Astrocyte (in vitro differentiated cells and primary cell): ENCODE results near the gene BRF1. TPM values are rescaled to one million over a fixed set of nuclear protein-coding genes. Genes with fewer than 3 reads are reported as not detected.
A peak's percentile ranks its signal among the peaks of the same experiment; 100 is the strongest.
"Not testable (repeated sequence)": the region's sequence is repeated elsewhere in the genome, so short reads cannot be mapped to it uniquely, and the experiment has no call there.

Experiments
- DNase-seq: peaks from one replicate; pipeline ENCODE4 v3.0.0-alpha.2; 2010; ENCODE audit warnings: low read depth
- FAIRE-seq: peaks from 2 replicates; lab custom pipeline; 2011; peaks lifted over from hg19 to GRCh38; lab: Jason Lieb, UNC
- H2AFZ ChIP-seq: 2 replicates; pipeline ENCODE4 v1.6.0; 2012; ENCODE audit warnings: low read depth, low read length, inconsistent platforms
- H3K27ac ChIP-seq: 2 replicates; pipeline ENCODE4 v1.5.1; 2011; ENCODE audit warnings: low read depth, low read length, inconsistent platforms
- H3K27me3 ChIP-seq: 2 replicates; pipeline ENCODE4 v1.6.0; 2011; ENCODE audit warnings: low read length, inconsistent platforms; ENCODE audit not compliant: insufficient read depth
- H3K36me3 ChIP-seq: 2 replicates; pipeline ENCODE4 v1.5.1; 2011; ENCODE audit warnings: low read length, inconsistent platforms; ENCODE audit not compliant: insufficient read depth
- H3K4me1 ChIP-seq: 2 replicates; pipeline ENCODE4 v1.5.1; 2011; ENCODE audit warnings: low read length, inconsistent platforms; ENCODE audit not compliant: insufficient read depth
- H3K4me2 ChIP-seq: 2 replicates; pipeline ENCODE4 v1.6.0; 2012; ENCODE audit warnings: low read length, inconsistent platforms
- H3K4me3 ChIP-seq: 2 replicates; pipeline ENCODE4 v1.5.1; 2011; ENCODE audit warnings: low read depth, mild to moderate bottlenecking, low read length, inconsistent platforms; ENCODE audit not compliant: insufficient read depth
- H3K79me2 ChIP-seq: 2 replicates; pipeline ENCODE4 v1.6.0; 2012; ENCODE audit warnings: mild to moderate bottlenecking, low read length, inconsistent platforms; ENCODE audit not compliant: insufficient read depth
- H3K9ac ChIP-seq: 2 replicates; pipeline ENCODE4 v1.6.0; 2012; ENCODE audit warnings: mild to moderate bottlenecking, low read length, inconsistent platforms
- H3K9me3 ChIP-seq: 2 replicates; pipeline ENCODE4 v1.5.1; 2012; ENCODE audit warnings: low read depth, mild to moderate bottlenecking, low read length, inconsistent platforms; ENCODE audit not compliant: insufficient read depth
- H4K20me1 ChIP-seq: 2 replicates; pipeline ENCODE4 v1.6.0; 2012; ENCODE audit warnings: low read length, inconsistent platforms; ENCODE audit not compliant: insufficient read depth
- H3K27ac Mint-ChIP-seq: one replicate; pipeline ENCODE4 v1.8.0; 2021; ENCODE audit warnings: mild to moderate bottlenecking, mixed read lengths; ENCODE audit not compliant: unreplicated experiment
- H3K27me3 Mint-ChIP-seq: one replicate; pipeline ENCODE4 v1.8.0; 2021; ENCODE audit warnings: low read depth, mixed read lengths; ENCODE audit not compliant: unreplicated experiment
- H3K36me3 Mint-ChIP-seq: one replicate; pipeline ENCODE4 v1.8.0; 2021; ENCODE audit warnings: low read depth, mixed read lengths; ENCODE audit not compliant: unreplicated experiment
- H3K4me1 Mint-ChIP-seq: one replicate; pipeline ENCODE4 v1.8.0; 2021; ENCODE audit warnings: low read depth, mixed read lengths; ENCODE audit not compliant: unreplicated experiment
- H3K4me3 Mint-ChIP-seq: one replicate; pipeline ENCODE4 v1.8.0; 2021; ENCODE audit warnings: mild to moderate bottlenecking, moderate library complexity, mixed read lengths; ENCODE audit not compliant: unreplicated experiment
- H3K9me3 Mint-ChIP-seq: one replicate; pipeline ENCODE4 v1.8.0; 2021; ENCODE audit warnings: mild to moderate bottlenecking, mixed read lengths; ENCODE audit not compliant: unreplicated experiment
- EZH2 ChIP-seq: IDR thresholded peaks from 2 replicates; pipeline ENCODE4 v1.6.1; 2012; ENCODE audit warnings: mild to moderate bottlenecking, low read length, inconsistent platforms; ENCODE audit not compliant: insufficient read depth
- total RNA-seq: library from RNA; stranded (reverse); gene quantifications from 2 replicates; pipeline ENCODE4 v1.2.1, GENCODE V29; 2021
- TF ChIP-seq, protein P1 (sequence below): IDR thresholded peaks from 2 replicates; pipeline ENCODE4 v1.5.1; 2011; ENCODE audit warnings: low read depth, mild to moderate bottlenecking, inconsistent platforms, low read length, moderate library complexity; ENCODE audit not compliant: insufficient read depth

BRF1 gene
- total RNA-seq, 1 donor from 2014 or later, result 20.5 TPM

DNA sequence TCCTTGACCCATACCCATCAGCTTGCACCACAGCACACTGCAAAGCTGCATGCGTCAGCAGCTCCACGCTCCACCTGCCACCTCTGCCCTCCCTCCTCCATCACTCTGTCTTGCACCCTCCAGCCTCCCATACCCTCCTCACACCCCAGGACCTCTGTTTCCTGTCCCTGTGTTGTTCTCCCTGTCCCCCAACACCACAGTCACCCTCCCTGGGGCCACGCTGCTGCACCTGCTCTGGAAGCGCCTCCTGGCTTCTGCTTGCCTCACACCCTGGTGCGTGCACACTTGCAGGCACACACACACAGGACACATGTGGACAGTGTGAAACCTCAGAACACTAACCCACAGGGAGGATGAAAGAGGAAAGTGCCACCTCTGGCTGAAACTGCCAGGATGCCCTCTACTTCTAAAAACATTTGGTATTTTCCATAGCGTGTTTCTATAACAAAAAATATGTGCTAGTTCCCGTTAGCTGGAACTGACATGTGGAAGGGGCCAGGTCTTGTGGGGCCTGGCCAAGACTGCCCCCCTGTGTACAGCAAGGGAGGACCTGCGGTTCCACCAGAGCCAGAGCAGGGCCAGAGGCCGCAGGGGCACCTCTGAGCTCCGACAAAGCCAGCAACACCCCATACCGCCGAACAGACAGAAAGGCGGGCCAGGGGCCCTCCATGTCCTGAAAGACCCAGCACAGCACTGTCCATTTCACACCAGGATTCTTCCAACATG lies 10.0 kb downstream of the BRF1 start:
- no peaks in the 10 kb centered on the region for H3K9me3 Mint-ChIP-seq
- H3K4me3 Mint-ChIP-seq, result no peak overlapping the region
- Histone ChIP-seq H4K20me1 (peaks cover 82% of the 10 kb centered on the region), H2AFZ (no peak overlapping the region), H3K36me3 (no peaks in the 10 kb centered on the region), H3K79me2 (peaks cover 68% of the 10 kb centered on the region), H3K4me2 (no peak overlapping the region), H3K9ac (no peak overlapping the region), H3K27ac (no peak overlapping the region), H3K4me3 (no peak overlapping the region), H3K9me3 (no peaks in the 10 kb centered on the region), H3K27me3 (no peaks in the 10 kb centered on the region), H3K4me1 (peaks cover 5% of the 10 kb centered on the region)
- H3K4me1 Mint-ChIP-seq, result peaks cover 5% of the 10 kb centered on the region
- TF ChIP-seq EZH2, result no peak
- TF ChIP-seq, protein P1, sequence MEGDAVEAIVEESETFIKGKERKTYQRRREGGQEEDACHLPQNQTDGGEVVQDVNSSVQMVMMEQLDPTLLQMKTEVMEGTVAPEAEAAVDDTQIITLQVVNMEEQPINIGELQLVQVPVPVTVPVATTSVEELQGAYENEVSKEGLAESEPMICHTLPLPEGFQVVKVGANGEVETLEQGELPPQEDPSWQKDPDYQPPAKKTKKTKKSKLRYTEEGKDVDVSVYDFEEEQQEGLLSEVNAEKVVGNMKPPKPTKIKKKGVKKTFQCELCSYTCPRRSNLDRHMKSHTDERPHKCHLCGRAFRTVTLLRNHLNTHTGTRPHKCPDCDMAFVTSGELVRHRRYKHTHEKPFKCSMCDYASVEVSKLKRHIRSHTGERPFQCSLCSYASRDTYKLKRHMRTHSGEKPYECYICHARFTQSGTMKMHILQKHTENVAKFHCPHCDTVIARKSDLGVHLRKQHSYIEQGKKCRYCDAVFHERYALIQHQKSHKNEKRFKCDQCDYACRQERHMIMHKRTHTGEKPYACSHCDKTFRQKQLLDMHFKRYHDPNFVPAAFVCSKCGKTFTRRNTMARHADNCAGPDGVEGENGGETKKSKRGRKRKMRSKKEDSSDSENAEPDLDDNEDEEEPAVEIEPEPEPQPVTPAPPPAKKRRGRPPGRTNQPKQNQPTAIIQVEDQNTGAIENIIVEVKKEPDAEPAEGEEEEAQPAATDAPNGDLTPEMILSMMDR, result no peak
- H3K27me3 Mint-ChIP-seq, result no peaks in the 10 kb centered on the region
- H3K27ac Mint-ChIP-seq, result peak overlapping the region; percentile 26
- no peaks in the 10 kb centered on the region for H3K36me3 Mint-ChIP-seq
- no peak for DNase-seq
- no peak for FAIRE-seq

DNA sequence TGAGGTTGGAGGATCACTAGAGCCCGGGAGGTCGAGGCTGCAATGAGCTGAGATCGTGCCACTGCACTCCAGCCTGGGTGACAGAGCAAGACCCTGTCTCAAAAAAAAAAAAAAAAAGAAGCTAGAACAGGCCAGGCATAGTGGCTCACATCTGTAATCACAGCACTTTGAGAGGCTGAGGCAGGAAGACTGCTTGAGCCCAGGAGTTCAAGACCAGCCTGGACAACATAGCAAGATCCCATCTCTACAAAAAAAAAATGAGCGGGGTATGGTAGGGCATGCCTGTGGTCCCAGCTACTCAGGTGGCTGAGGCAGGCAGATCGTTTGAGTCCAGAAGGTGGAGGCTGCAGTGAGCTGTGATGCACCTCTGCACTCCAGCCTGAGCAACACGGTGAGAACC lies 11.9 kb downstream of the BRF1 start:
- not testable (repeated sequence) for H3K9ac ChIP-seq, FAIRE-seq, H3K4me3 Mint-ChIP-seq, H3K4me2 ChIP-seq, H3K36me3 Mint-ChIP-seq, H3K27ac ChIP-seq, DNase-seq, H3K27ac Mint-ChIP-seq, H3K9me3 ChIP-seq, H3K27me3 ChIP-seq, H3K9me3 Mint-ChIP-seq, H3K4me3 ChIP-seq, H3K36me3 ChIP-seq, H3K27me3 Mint-ChIP-seq, H2AFZ ChIP-seq, H3K4me1 Mint-ChIP-seq, H3K4me1 ChIP-seq
- H3K79me2 ChIP-seq, result peaks cover 52% of the 10 kb centered on the region
- peaks cover 79% of the 10 kb centered on the region for H4K20me1 ChIP-seq

DNA sequence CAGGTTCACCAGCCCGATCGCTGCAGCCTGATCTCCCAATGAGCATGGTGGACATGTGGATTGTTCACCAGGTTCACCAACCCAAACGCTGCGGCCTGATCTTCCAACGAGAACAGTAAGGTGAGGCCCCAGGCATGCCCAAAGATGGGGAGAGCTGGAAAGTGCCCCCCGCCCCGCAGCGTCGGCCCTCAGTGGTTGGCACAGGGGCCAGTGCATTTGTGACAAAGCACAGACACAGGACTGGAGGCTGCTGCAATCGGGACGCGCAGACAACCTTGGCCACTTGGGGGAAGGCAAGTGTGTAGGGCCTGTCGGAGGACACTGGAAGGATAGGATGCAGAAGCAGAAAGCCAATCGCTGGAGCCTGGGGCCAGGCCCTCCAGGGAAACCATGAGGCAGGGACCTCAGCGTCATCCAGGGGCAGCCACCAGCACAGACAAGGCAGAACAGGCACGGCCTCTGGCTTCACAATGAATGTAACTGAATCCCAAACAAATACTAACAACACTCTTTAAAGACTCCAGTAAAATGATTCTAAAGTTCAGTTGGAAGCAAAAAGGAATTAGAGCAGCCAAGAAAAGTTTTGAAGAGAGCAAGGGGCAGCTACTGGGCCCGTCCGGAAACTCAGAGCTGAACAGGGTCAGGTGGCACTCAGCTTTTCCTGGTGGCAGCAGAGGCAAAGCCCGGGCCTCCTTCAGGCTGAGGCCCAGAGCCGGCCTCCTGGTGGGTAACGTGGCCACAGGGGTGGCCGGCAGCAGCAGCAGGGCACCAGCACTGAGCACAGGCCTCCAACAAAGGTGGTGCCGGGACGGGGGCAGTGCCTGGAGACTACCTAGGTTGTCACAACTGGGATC lies 13.3 kb downstream of the BRF1 start:
- DNase-seq, result no peak
- H3K4me1 Mint-ChIP-seq, result no peaks in the 10 kb centered on the region

More for the DNA sequence above, 13.3 kb downstream of the BRF1 start:
- H3K36me3 Mint-ChIP-seq, result peaks cover 2% of the 10 kb centered on the region
- H3K36me3 ChIP-seq, result no peaks in the 10 kb centered on the region
- H4K20me1 ChIP-seq, result peaks cover 75% of the 10 kb centered on the region
- H3K4me3 Mint-ChIP-seq, result no peak overlapping the region
- TF ChIP-seq, protein P1, result no peak
- no peak for TF ChIP-seq EZH2
- no peaks in the 10 kb centered on the region for H3K9me3 Mint-ChIP-seq
- peaks cover 45% of the 10 kb centered on the region for H3K79me2 ChIP-seq
- H3K9me3 ChIP-seq, result no peaks in the 10 kb centered on the region
- H3K27me3 Mint-ChIP-seq, result no peaks in the 10 kb centered on the region
- H3K27me3 ChIP-seq, result no peaks in the 10 kb centered on the region
- no peak overlapping the region for H2AFZ ChIP-seq
- no peak overlapping the region for H3K27ac ChIP-seq
- no peak overlapping the region for H3K4me3 ChIP-seq
- H3K27ac Mint-ChIP-seq, result no peak overlapping the region
- no peak overlapping the region for H3K9ac ChIP-seq
- no peak for FAIRE-seq
- no peaks in the 10 kb centered on the region for H3K4me1 ChIP-seq
- H3K4me2 ChIP-seq, result no peak overlapping the region
